ENCODE results near the gene HDGFL3.

- no peak for TF ChIP-seq ZNF148 (tag by site-specific recombination; IDR thresholded peaks at IDR 0.05; ENCODE audit: borderline replicate concordance)
- TF ChIP-seq ZNF639 (tag by site-specific recombination; IDR thresholded peaks at IDR 0.05) = no peak
- no peak for TF ChIP-seq ZNF544 (tag by site-specific recombination; IDR thresholded peaks at IDR 0.05)
- TF ChIP-seq ZNF580 (tag by site-specific recombination; IDR thresholded peaks at IDR 0.05) = no peak
- no peak for TF ChIP-seq REST (tag by site-specific recombination; IDR thresholded peaks at IDR 0.05)
- no peak for TF ChIP-seq ZNF529 (tag by site-specific recombination; IDR thresholded peaks at IDR 0.05; ENCODE audit: insufficient replicate concordance)
- TF ChIP-seq ZNF510 (tag by site-specific recombination; IDR thresholded peaks at IDR 0.05; ENCODE audit: insufficient replicate concordance) = no peak
- TF ChIP-seq ZNF585B (tag by site-specific recombination; IDR thresholded peaks at IDR 0.05) = no peak
- no peak for TF ChIP-seq ZNF747 (tag by site-specific recombination; IDR thresholded peaks at IDR 0.05)
Observed at GRCh38 chr15:83200589-83200988, 7.0 kb downstream of the HDGFL3 start.
